ENCODE measurements around the gene PEPD.

The PEPD gene

DNA sequence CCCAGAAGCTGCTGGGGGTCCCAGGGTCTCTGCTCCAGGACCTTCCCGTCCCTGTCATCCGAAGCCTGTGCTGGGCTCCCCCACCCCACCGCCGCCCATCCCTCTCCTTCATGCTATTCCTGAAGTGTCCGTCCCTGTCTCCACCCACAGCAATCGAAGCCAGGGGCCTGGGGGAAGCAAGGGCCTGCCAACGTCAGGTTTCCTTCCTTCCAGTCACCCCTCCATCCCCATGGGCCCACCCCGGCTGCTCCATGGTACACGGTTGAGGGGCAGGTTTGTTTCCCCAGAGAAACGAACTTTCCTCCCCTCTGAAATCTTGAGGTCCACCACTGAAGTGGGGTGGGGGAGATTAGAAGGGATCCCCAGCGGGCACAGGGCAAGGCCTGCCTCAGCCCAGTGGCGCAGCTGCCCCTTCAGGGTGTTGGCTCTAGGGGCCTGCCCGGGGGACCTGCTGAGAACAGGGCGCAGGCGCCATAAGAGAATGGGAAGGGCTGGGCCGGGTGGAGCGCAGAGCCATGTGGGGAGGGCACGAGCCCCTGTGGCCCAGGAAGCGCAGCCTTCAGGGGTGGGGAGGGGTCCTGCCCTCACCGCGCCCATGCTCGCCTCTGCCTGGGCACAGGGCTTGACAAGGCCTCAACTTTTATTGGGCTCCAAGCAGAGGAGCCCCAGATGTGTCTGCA lies 132.0 kb downstream of the PEPD start:
- Histone ChIP-seq H3K36me3 (ENCODE audit: low read length) (no peaks in the 10 kb centered on the region), H3K9me3 (ENCODE audit: insufficient read depth, low read length) (no peaks in the 10 kb centered on the region), H3F3A (ENCODE audit: insufficient read depth) (no peaks in the 10 kb centered on the region), H3K4me2 (ENCODE audit: low read depth, low read length, poor library complexity, severe bottlenecking) (no peak overlapping the region), H3K79me2 (ENCODE audit: insufficient read depth, low read length) (0 out of 2 replicates have a peak, but pooled peaks cover 3% of the 10 kb centered on the region), H3K4me3 (ENCODE audit: insufficient read depth, low read length, poor library complexity, severe bottlenecking) (no peak overlapping the region), H2AFZ (ENCODE audit: low read depth, low read length, severe bottlenecking) (no peak overlapping the region), H3K9ac (ENCODE audit: low read length) (no peak overlapping the region), H3K27ac (ENCODE audit: low read depth, low read length) (no peak overlapping the region), H3K9me2 (replicated peaks; ENCODE audit: insufficient read depth, low read length) (no peaks in the 10 kb centered on the region), H4K20me1 (ENCODE audit: low read depth, low read length) (no peaks in the 10 kb centered on the region), H3K27me3 (ENCODE audit: low read length) (no peaks in the 10 kb centered on the region)
- TF ChIP-seq, protein P1, sequence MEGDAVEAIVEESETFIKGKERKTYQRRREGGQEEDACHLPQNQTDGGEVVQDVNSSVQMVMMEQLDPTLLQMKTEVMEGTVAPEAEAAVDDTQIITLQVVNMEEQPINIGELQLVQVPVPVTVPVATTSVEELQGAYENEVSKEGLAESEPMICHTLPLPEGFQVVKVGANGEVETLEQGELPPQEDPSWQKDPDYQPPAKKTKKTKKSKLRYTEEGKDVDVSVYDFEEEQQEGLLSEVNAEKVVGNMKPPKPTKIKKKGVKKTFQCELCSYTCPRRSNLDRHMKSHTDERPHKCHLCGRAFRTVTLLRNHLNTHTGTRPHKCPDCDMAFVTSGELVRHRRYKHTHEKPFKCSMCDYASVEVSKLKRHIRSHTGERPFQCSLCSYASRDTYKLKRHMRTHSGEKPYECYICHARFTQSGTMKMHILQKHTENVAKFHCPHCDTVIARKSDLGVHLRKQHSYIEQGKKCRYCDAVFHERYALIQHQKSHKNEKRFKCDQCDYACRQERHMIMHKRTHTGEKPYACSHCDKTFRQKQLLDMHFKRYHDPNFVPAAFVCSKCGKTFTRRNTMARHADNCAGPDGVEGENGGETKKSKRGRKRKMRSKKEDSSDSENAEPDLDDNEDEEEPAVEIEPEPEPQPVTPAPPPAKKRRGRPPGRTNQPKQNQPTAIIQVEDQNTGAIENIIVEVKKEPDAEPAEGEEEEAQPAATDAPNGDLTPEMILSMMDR (IDR thresholded peaks at IDR 0.05; ENCODE audit: insufficient read depth, low read length, poor library complexity, severe bottlenecking), result no peak
- no peak for TF ChIP-seq EZH2phosphoT487 (conservative IDR thresholded peaks at IDR 0.05; ENCODE audit: low read length)

DNA sequence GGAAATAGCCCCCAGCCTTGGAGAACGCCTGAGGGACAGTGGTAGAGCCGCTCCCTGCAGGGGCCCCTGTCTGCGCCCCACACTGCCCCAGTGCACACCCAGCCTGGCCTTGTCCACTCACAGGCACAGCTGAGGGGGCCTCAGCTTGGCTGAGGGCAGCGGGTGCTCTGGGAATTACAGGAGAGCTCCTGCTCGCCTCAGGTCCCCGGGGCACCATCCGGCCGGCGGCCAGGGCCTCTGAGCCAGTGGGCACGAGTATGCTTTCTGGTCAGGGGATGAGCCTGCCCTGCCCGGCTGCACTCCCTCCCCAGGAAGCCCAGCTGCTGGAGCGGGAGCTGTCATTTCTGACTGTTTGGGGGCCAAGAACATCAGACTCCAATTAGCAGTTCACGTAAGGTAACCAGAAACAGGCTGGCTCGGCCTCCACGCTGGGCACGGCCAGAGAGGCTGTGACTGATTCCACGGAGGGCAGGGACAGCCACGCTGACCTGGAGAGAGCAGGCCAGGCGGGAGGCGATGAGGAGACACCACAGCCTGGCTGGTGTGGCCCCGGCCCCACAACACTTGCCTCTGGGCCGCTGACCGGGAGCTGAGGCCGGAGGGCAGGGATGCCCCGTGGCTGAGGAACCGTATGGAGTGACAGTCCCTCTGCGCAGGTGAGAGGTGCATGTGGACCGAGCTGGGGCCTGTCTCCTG lies 132.7 kb downstream of the PEPD start:
- no peak overlapping the region for H3K27ac ChIP-seq (ENCODE audit: low read depth, low read length)
- no peaks in the 10 kb centered on the region for H3F3A ChIP-seq (ENCODE audit: insufficient read depth)
- no peak overlapping the region for H2AFZ ChIP-seq (ENCODE audit: low read depth, low read length, severe bottlenecking)
- no peak overlapping the region for H3K9ac ChIP-seq (ENCODE audit: low read length)
- no peaks in the 10 kb centered on the region for H3K36me3 ChIP-seq (ENCODE audit: low read length)
- H3K27me3 ChIP-seq (ENCODE audit: low read length), result no peaks in the 10 kb centered on the region
- H4K20me1 ChIP-seq (ENCODE audit: low read depth, low read length), result no peaks in the 10 kb centered on the region
- no peaks in the 10 kb centered on the region for H3K9me2 ChIP-seq (replicated peaks; ENCODE audit: insufficient read depth, low read length)
- no peak overlapping the region for H3K4me2 ChIP-seq (ENCODE audit: low read depth, low read length, poor library complexity, severe bottlenecking)
- no peak overlapping the region for H3K4me3 ChIP-seq (ENCODE audit: insufficient read depth, low read length, poor library complexity, severe bottlenecking)
- peaks cover 8% of the 10 kb centered on the region; the same call in 1 of the 2 replicates for H3K79me2 ChIP-seq (ENCODE audit: insufficient read depth, low read length)
- H3K9me3 ChIP-seq (ENCODE audit: insufficient read depth, low read length), result no peaks in the 10 kb centered on the region
- TF ChIP-seq EZH2phosphoT487 (conservative IDR thresholded peaks at IDR 0.05; ENCODE audit: low read length), result no peak

DNA sequence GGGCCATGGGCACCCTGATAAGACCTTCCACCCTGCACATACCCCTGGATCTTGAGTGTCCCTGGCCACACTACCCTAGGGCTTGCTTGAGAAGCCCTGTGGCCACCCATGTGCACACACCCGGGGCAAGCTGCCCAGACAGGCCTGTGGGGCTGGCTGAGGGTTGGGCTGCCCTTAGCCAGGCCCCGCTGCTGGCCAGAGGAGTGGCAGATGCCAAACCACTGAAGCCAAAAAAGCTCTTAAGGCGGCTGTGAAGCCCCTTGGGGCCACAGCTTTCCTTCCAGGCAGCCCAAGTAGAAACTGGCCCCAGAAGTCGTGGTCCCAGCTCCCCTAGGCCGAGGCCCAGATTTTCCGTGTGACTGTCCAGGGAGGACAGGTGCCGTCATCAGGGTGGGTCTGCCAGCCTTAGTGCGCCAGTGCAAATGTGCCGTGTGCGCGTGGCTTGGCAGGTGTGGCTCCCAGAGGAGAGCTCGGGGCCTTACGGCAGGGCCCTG lies 133.3 kb downstream of the PEPD start:
- no peak overlapping the region for H2AFZ ChIP-seq (ENCODE audit: low read depth, low read length, severe bottlenecking)
- no peaks in the 10 kb centered on the region for H3K27me3 ChIP-seq (ENCODE audit: low read length)
- TF ChIP-seq, protein P1 (IDR thresholded peaks at IDR 0.05; ENCODE audit: insufficient read depth, low read length, poor library complexity, severe bottlenecking), result no peak
- TF ChIP-seq EZH2phosphoT487 (conservative IDR thresholded peaks at IDR 0.05; ENCODE audit: low read length), result no peak
- no peak overlapping the region for H3K4me3 ChIP-seq (ENCODE audit: insufficient read depth, low read length, poor library complexity, severe bottlenecking)
- no peak overlapping the region for H3K9ac ChIP-seq (ENCODE audit: low read length)
- H3K36me3 ChIP-seq (ENCODE audit: low read length), result no peaks in the 10 kb centered on the region
- H3K9me3 ChIP-seq (ENCODE audit: insufficient read depth, low read length), result no peaks in the 10 kb centered on the region
- H3K4me2 ChIP-seq (ENCODE audit: low read depth, low read length, poor library complexity, severe bottlenecking), result no peak overlapping the region
- no peaks in the 10 kb centered on the region for H3F3A ChIP-seq (ENCODE audit: insufficient read depth)
- H4K20me1 ChIP-seq (ENCODE audit: low read depth, low read length), result no peaks in the 10 kb centered on the region
- no peaks in the 10 kb centered on the region for H3K9me2 ChIP-seq (replicated peaks; ENCODE audit: insufficient read depth, low read length)
- H3K79me2 ChIP-seq (ENCODE audit: insufficient read depth, low read length), result peaks cover 10% of the 10 kb centered on the region
- no peak overlapping the region for H3K27ac ChIP-seq (ENCODE audit: low read depth, low read length)
